NCI-H2196 (cell line): ENCODE measurements around the gene SERINC1.

Source experiments
- DNase-seq: peaks from one replicate; lab custom pipeline; 2025; ENCODE audit not compliant: unreplicated experiment; lab: John Stamatoyannopoulos, UW

SERINC1 gene

DNA sequence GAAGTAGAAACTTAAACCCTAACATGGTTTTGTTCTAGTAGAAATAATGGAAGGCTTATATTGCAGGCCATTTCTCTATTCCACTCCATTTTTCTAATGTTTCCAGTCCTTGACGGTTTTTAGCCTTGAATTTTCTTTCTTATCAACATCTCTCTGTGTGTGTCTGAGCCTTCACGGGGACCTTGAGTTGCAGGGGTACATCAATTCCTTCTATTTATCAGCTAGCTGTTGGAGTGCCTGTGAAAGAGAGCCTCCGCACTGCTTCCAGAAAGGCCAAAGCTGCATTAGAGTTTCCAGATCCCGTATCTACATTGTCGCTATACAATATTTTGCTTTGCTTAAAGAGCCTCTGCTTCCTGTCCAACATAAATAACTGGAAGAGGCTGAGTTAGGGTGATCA, 77.6 kb downstream of the SERINC1 start:
- DNase-seq, result no peak

DNA sequence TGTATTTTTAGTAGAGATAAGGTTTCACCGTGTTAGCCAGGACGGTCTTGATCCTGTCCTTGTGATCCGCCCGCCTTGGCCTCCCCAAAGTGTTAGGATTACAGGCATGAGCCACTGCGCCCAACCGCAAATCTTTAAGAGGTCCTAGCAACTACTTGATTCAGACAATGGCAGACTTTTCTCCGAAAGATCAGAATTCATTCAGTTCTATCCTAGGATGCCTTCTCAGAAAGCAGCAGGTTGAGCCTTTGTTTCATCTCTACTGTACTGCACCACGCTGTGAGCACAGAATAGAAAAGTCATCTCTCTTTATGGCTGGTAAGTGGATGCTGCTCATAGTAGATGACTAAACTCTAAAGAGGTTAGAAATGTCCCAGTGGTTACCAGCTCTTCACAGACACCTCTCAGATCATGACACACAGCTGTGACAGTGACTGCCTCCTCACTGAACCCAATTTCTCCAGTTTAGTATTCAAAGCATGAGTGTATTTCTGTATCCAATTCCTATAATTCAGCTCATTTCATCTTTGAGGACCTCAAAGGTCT, 78.2 kb downstream of the SERINC1 start:
- no peak for DNase-seq
